ENCODE measurements around the gene MACO1.
A peak's percentile ranks its signal among the peaks of the same experiment; 100 is the strongest.
"Not testable (repeated sequence)": the region's sequence is repeated elsewhere in the genome, so short reads cannot be mapped to it uniquely, and the experiment has no call there.

MACO1 gene

DNA sequence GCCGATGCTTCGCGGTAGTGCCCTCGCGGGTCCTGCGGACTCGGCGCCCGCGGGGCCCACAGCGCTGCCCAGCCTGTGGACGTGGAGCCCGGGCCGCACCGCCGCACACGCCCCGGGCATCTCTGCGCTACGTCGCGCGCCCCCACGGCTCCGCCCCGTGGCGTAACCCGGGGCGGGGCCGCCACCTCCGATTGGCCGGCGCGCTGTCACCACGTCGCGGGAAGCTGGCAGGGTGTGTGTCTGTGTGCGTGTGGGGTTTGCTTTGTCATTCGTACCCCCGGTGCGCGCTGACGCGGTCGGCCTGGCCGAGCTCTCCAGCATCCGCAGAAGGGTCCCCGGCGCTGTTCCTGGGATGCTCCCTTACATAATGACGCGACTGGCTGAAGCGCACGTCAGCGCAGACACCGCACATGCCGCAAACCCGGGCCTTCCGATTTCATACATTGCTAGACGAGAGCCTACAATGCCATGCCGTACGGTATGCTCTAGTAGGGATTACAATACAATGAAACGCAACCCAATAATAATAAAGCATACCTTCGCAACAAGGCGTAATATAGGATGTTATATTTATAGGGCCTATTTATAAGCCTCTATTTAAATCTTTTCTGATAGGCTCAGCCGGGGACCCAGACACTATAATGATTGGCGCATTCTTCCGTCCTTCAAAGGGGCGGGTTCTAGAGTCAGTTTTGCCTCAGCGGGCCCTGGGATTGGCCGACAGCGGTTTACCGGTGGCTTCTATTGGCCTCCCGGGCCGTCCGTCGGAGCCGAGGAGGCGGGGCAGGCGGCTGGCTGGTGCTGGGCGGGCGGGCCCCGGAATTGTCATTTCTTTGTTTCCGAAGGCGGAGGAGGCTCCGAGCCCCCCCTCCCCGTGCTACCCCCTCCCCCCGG, at the start of gene MACO1:
Gene MACO1, plus strand, starts transcription at position 825 of the 894 bp plus-strand sequence. CDS start 202 bp downstream, outside the sequence.
- peak; percentile 98 for DNase-seq (ENCODE audit: low spot score)

DNA sequence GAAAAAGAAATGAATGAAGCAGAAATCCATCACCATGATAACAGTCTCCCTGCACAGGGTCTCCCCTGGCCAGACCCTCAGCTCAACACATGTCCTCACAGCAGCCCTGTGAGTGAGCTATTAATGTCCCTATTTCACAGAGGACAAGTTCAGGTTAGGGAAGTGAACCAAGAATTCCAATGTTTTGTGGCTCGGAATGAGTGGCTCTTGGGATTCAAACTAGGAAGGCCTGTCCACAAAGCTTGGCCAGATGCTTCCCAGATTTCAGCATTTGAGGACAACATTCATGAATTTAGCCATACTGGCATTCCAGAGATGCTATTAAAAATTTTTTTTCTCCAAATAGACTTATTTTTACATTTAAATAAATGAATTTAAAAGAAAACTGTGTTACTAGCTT, 48.2 kb upstream of the MACO1 start:
- not testable (repeated sequence) for DNase-seq (ENCODE audit: low spot score)

GRCh38 chr1:25383090-25383489, 47.6 kb upstream of the MACO1 start:
- not testable (repeated sequence) for DNase-seq (ENCODE audit: low spot score)

GRCh38 chr1:25383875-25384274, 46.8 kb upstream of the MACO1 start:
- not testable (repeated sequence) for DNase-seq (ENCODE audit: low spot score)

DNA sequence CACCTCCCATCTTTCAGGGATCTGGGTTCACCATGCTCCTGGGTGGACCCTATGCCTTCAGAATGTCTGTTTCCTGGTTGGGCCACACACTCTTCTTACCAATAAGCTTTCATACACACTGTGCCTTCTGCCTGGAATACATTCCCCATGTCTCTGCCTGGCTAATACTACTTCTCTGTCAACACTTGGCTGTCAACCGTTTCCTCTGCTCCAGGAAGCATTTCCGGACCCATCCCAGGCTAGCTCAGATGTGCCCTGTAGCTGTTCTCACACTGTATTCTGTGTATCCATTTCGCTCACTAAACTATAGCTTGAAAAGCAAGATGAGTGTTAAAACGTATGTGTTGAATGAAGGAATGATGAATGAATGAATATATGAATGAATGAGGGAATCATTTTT, 43.6 kb upstream of the MACO1 start:
- DNase-seq (ENCODE audit: low spot score), result not testable (repeated sequence)

- not testable (repeated sequence) for DNase-seq (ENCODE audit: low spot score)
Observed at GRCh38 chr1:25388691-25389090, 42.0 kb upstream of the MACO1 start.

GRCh38 chr1:25389721-25390120, 41.0 kb upstream of the MACO1 start:
- DNase-seq (ENCODE audit: low spot score), result not testable (repeated sequence)

- DNase-seq (ENCODE audit: low spot score), result no peak
Observed at GRCh38 chr1:25392841-25393240, 37.9 kb upstream of the MACO1 start.

DNA sequence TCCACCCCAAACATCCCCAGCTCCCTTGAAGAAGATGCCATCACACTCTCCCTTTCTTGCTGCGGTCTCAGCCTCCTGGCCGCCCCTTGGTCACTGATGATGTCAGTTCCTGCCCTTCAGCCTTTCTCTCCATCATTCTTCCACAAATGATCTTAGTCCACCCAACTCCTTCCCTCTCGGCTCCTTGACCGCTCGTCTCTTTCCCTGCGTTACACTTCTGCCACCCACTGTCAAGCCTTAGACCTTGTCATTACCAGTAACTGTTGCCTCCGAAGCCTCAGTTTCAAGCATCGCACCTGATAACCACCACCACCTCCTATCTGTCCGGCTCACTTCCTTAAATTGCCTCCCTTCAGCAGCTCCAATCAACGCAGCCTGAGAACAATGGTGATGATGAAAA, 33.1 kb upstream of the MACO1 start:
- DNase-seq (ENCODE audit: low spot score), result not testable (repeated sequence)

DNA sequence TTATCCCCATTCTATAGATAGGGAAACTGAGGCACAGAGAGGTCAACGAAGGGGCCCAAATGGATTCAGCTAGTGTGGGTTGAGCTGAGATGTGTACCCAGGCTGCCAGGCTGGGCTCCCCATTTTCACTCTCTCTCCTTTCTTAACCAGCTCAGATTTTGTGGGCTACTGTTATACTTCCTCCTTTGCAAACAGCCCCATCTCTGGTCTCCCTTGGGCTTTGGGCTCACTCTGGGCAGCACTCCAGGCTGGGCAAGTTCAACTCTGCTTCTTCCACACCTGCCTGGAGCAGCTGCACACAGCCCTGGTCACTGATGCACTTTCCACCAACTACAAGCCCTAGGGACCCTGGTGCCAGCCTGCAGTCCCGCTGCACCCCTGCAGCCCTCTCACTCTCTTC, 32.6 kb upstream of the MACO1 start:
- not testable (repeated sequence) for DNase-seq (ENCODE audit: low spot score)

DNA sequence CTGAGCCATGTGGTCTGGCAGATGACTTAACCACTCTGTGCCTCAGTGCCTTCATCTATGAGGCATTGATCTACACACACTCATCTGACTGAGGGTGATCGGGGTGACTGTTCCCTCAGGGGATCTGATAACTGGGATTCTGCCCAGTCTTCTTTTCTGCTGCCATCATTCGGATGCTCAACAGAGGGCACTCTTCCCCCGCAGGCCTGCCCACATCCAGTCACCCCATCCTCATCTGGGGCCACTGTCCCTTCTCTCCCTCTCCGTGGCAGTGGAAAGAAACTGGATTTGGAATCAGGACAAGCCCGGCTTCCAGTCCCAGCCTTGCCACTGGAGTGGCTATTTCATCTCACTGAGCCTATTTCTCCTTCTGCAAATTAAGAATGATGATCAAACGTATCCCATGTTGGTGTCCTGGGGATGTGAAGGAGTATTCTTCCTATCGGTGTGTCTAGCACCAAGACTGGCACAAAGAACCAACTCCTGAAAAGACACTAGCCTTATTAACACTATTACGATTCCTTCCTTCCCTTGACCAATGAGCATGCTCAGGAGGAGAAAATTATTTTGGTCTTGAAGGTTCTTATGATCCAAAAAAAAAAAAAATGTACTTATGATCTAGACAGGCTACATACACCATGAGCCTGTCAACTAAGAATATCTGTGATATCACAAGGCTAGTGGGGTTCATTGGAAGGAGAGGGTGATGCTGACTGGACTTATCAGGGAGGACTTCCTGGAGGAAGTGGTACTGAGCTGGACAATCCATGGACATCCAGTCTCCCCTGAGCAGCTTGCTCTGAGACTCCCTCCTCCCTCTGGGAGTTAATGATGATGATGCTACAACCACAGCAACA, 27.5 kb upstream of the MACO1 start:
- DNase-seq (ENCODE audit: low spot score), result not testable (repeated sequence)

- DNase-seq (ENCODE audit: low spot score), result not testable (repeated sequence)
Observed at GRCh38 chr1:25405731-25406305, 24.9 kb upstream of the MACO1 start.

DNA sequence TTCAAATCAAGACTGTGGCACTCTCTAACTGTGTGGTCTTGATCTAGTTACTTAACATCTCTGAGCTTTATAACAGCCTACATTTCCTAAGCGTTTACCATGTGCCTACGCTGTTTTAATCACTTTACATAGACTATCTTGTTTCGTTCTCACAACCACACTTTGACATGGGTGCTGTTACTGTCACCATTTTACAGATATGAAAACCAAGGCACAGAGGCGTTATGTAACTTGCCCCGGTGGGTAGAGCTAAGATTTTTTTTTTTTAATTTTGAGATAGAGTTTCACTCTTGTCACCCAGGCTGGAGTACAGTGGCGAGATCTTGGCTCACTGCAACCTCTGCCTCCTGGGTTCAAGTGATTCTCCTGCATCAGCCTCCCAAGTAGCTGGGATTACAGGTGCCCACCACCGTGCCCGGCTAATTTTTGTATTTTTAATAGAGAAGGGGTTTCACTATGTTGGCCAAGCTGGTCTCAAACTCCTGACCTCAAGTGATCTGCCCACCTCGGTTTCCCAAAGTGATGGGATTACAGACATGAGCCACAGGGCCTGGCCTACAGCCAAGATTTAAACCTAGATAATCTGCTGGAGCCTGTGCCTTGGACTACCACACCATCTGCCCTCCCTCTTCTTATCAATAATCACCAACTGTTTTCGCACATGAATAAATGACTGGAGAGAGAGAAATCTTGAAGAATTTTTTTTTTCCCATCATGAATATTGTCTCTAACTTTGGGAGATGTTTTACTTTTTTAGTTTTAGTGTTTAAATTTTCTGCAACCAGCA, 20.9 kb upstream of the MACO1 start:
- not testable (repeated sequence) for DNase-seq (ENCODE audit: low spot score)

- DNase-seq (ENCODE audit: low spot score), result not testable (repeated sequence)
Observed at GRCh38 chr1:25412872-25413623, 17.6 kb upstream of the MACO1 start.

- not testable (repeated sequence) for DNase-seq (ENCODE audit: low spot score)
Observed at GRCh38 chr1:25414157-25414556, 16.5 kb upstream of the MACO1 start.

- DNase-seq (ENCODE audit: low spot score), result not testable (repeated sequence)
Observed at GRCh38 chr1:25414578-25414977, 16.1 kb upstream of the MACO1 start.

DNA sequence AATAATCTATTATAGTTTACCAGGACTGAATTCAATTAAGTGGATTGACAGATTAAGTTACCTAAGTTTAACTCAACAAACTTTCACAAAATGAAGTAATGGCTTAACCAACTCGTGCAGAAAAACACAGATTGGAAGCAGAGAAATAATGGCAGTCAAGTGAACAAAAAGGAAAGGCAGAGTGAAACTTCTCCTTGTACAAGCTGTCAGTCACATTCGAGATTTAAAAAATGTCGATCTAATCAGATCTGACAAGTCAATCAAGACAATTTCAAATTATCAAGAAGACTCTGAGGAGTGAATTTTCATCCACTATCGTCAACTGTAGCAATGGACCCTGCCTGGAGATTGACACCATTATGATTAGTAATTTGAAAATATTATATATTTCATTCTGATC, 13.4 kb upstream of the MACO1 start:
- not testable (repeated sequence) for DNase-seq (ENCODE audit: low spot score)

GRCh38 chr1:25419339-25419738, 11.4 kb upstream of the MACO1 start:
- DNase-seq (ENCODE audit: low spot score), result not testable (repeated sequence)

- not testable (repeated sequence) for DNase-seq (ENCODE audit: low spot score)
Observed at GRCh38 chr1:25420715-25421114, 10.0 kb upstream of the MACO1 start, which contains the start of gene RHCE. Gene RHCE (minus strand): TSS chr1:25420825. CDS start chr1:25420786, 39 bp downstream.

- DNase-seq (ENCODE audit: low spot score), result not testable (repeated sequence)
Observed at GRCh38 chr1:25423206-25423605, 7.5 kb upstream of the MACO1 start.
